A673 (cell line): ENCODE measurements around the gene FUT2.

ENCODE experiments used
- EZH2 ChIP-seq: fragments of 200-600 bp; sonication (generic); IDR thresholded peaks from 2 replicates; pipeline ENCODE4 v1.6.1; 2017; ENCODE audit warnings: borderline replicate concordance, low read depth, mild to moderate bottlenecking, mixed read lengths, antibody characterized with exemption, low read length; ENCODE audit not compliant: poor library complexity, severe bottlenecking
- TF ChIP-seq, protein P1 (sequence below): fragments of 300-800, 200-600 bp; sonication (generic); conservative IDR thresholded peaks from 2 replicates; pipeline ENCODE4 v1.5.1; 2017; ENCODE audit warnings: low read depth, mild to moderate bottlenecking, antibody characterized with exemption, low read length, moderate library complexity, mixed read lengths

DNA sequence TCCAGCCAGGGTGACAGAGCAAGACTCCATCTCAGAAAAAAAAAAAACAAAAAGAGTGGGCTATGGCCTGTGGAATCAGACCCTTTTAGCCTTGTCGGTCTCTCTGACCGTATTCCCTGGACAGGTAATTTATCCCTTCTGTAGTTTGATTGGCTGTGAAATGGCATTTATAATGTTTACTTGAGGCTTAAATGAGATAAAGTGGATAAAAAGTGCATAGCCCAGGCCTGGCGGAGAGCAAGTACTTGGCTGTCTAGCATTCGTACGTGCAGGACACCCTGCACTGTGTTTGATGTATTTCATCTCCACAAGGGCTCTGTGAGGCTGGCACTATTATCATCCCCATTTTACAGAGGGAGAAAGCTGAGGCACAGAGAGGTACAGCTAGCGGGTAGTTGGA is 30.0 kb upstream of the FUT2 start:
- TF ChIP-seq, protein P1, sequence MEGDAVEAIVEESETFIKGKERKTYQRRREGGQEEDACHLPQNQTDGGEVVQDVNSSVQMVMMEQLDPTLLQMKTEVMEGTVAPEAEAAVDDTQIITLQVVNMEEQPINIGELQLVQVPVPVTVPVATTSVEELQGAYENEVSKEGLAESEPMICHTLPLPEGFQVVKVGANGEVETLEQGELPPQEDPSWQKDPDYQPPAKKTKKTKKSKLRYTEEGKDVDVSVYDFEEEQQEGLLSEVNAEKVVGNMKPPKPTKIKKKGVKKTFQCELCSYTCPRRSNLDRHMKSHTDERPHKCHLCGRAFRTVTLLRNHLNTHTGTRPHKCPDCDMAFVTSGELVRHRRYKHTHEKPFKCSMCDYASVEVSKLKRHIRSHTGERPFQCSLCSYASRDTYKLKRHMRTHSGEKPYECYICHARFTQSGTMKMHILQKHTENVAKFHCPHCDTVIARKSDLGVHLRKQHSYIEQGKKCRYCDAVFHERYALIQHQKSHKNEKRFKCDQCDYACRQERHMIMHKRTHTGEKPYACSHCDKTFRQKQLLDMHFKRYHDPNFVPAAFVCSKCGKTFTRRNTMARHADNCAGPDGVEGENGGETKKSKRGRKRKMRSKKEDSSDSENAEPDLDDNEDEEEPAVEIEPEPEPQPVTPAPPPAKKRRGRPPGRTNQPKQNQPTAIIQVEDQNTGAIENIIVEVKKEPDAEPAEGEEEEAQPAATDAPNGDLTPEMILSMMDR = no peak
- no peak for TF ChIP-seq EZH2
